Testis (tissue), 3 donors: ENCODE results near the gene EHBP1L1. TPM values are rescaled to one million over a fixed set of nuclear protein-coding genes. Genes with fewer than 3 reads are reported as not detected.
"Not testable (repeated sequence)": the region's sequence is repeated elsewhere in the genome, so short reads cannot be mapped to it uniquely, and the experiment has no call there.

Experiments
- DNase-seq: peaks from one replicate; pipeline ENCODE4 v3.0.0-alpha.2; 2019
- H3K27ac ChIP-seq, 2 donors: fragments of 200-600 bp; sonication (generic); one replicate each; pipeline ENCODE4 v1.5.1; 2019
- H3K27me3 ChIP-seq: fragments of 200-600 bp; sonication (generic); one replicate; pipeline ENCODE4 v1.5.1; 2019
- H3K36me3 ChIP-seq: fragments of 200-600 bp; sonication (generic); one replicate; pipeline ENCODE4 v1.5.1; 2017; ENCODE audit warnings: low read depth; ENCODE audit errors: missing control alignments
- H3K4me1 ChIP-seq: fragments of 200-600 bp; sonication (generic); one replicate; pipeline ENCODE4 v1.5.1; 2019
- H3K4me3 ChIP-seq, 2 donors: fragments of 200-600 bp; sonication (generic); one replicate each; pipeline ENCODE4 v1.5.1; 2017 to 2019
- H3K9me3 ChIP-seq: fragments of 200-600 bp; sonication (generic); one replicate; pipeline ENCODE4 v1.5.1; 2017
- POLR2A ChIP-seq: fragments of 450-650 bp; IDR thresholded peaks from one replicate; pipeline ENCODE4 v1.6.1; 2017; ENCODE audit warnings: antibody characterized with exemption, mild to moderate bottlenecking, moderate library complexity
- WGBS, 2 donors: methylation state at CpG; one replicate each; pipeline ENCODE4 v1.1.5; 2018; 5-methylcytosine and 5-hydroxymethylcytosine counted together
- intact Hi-C: fragments of 100-400 bp; cut with DNase I; formaldehyde crosslinking; loops from one replicate; pipeline ENCODE4 v1.15.1; 2023; ENCODE audit warnings: low total_unique reads
- polyA plus RNA-seq: library from polyadenylated mRNA; stranded (reverse); fragments of 350-450 nt; fragmentation: Illumina TruSeq; extraction: RNeasy Lipid Tissue Mini Kit (QIAGEN cat#74804); gene quantifications from one replicate; pipeline ENCODE4 v1.2.3, GENCODE V29; 2014; ENCODE audit warnings: low read depth, low replicate concordance; ENCODE audit not compliant: insufficient read depth
- total RNA-seq, 2 donors: library from RNA; depleted of rRNA; stranded (reverse); fragments of >200 nt; gene quantifications; one replicate each; pipeline ENCODE4 v1.2.3, GENCODE V29; 2016
- TF ChIP-seq, protein P1 (sequence below), 3 experiments: fragments of 450-650 bp in 2 of 3; fragments of 200-600 bp in 1 of 3; sonication (generic) in 1 of 3; IDR thresholded peaks; one replicate each; pipeline ENCODE4 v1.5.1; 2016 to 2019; ENCODE audit warnings: antibody characterized with exemption in 3 of 3, mild to moderate bottlenecking in 2 of 3, moderate library complexity in 1 of 3

EHBP1L1 gene
- total and polyA plus RNA-seq, 3 donors from 2014 or later: 20.5 to 66.8 (median 51.0) TPM

DNA sequence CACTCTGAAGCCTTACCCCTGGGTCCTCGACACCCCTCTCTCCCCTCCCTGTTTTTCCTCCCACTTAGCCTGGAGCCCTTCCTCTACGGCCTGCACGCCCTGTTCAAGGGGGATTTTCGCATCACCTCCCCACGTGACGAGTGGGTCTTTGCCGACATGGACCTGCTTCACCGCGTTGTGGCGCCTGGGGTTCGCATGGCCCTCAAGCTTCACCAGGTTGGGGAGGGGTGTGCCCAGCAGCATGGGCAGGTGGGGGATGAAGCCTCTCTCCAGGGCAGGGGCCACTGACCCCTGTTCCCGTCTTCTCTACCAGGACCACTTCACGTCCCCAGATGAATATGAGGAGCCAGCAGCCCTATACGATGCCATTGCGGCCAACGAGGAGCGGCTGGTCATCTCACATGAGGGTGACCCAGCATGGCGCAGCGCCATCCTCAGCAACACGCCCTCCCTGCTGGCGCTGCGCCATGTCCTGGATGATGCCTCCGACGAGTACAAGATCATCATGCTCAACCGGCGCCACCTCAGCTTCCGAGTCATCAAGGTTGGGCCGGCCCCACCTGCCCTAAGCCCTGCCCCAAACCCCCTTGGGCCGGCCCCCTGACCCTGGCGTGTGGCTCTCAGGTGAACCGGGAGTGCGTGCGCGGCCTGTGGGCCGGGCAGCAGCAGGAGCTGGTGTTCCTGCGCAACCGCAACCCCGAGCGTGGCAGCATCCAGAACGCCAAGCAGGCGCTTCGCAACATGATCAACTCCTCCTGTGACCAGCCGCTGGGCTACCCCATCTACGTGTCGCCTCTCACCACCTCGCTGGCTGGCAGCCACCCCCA, 59.3 kb downstream of the EHBP1L1 start:
- no peak for DNase-seq
- H3K9me3 ChIP-seq: no peaks in the 10 kb centered on the region
- H3K4me1 ChIP-seq: peaks cover 24% of the 10 kb centered on the region
- TF ChIP-seq, protein P1, sequence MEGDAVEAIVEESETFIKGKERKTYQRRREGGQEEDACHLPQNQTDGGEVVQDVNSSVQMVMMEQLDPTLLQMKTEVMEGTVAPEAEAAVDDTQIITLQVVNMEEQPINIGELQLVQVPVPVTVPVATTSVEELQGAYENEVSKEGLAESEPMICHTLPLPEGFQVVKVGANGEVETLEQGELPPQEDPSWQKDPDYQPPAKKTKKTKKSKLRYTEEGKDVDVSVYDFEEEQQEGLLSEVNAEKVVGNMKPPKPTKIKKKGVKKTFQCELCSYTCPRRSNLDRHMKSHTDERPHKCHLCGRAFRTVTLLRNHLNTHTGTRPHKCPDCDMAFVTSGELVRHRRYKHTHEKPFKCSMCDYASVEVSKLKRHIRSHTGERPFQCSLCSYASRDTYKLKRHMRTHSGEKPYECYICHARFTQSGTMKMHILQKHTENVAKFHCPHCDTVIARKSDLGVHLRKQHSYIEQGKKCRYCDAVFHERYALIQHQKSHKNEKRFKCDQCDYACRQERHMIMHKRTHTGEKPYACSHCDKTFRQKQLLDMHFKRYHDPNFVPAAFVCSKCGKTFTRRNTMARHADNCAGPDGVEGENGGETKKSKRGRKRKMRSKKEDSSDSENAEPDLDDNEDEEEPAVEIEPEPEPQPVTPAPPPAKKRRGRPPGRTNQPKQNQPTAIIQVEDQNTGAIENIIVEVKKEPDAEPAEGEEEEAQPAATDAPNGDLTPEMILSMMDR (IDR thresholded peaks at IDR 0.05): no peak
- no peak for TF ChIP-seq POLR2A
- no peak overlapping the region for H3K27ac ChIP-seq
- H3K4me3 ChIP-seq: no peak overlapping the region
- intact Hi-C loops: no loop called here
- no peaks in the 10 kb centered on the region for H3K36me3 ChIP-seq
- 94 to 96% methylated on average over 15 to 46 of the region's 46 CpGs for WGBS, 2 donors
- H3K27me3 ChIP-seq: no peaks in the 10 kb centered on the region

DNA sequence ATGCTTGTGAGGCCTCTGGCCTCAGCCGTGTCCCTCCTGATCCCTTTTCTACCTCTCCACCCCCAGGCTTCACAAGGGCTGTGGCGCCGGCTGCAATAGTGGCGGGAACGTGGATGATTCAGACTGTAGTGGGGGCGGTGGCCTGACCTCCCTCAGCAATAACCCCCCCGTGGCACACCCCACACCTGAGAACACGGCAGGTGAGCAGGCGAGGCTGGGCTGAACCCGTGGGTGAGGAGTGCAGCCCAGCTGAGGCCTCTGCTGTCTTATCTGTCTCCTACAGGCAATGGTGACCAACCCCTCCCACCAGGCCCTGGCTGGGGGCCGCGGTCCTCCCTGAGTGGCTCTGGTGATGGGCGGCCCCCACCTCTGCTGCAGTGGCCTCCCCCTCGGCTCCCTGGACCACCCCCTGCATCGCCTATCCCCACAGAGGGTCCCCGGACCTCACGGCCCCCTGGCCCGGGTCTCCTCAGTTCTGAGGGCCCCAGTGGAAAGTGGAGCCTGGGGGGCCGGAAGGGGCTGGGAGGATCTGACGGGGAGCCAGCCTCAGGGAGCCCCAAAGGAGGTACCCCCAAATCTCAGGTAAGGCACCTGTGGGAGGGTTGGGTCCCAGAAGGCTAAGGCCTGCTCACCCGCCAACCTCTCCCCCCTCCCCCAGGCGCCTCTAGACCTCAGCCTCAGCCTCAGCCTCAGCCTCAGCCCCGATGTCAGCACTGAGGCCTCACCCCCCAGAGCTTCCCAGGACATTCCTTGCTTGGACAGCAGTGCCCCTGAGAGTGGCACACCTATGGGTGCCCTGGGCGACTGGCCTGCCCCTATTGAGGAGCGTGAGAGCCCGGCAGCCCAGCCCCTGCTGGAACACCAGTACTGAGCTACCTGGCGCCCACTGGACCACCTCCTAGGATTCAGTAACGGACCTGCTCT, 60.5 kb downstream of the EHBP1L1 start:
- 88 to 91% methylated on average over 13 to 28 of the region's 28 CpGs for WGBS, 2 donors
- H3K27me3 ChIP-seq: no peaks in the 10 kb centered on the region
- no peaks in the 10 kb centered on the region for H3K36me3 ChIP-seq
- no peaks in the 10 kb centered on the region for H3K9me3 ChIP-seq
- TF ChIP-seq, protein P1 (IDR thresholded peaks at IDR 0.05): no peak
- no peak for TF ChIP-seq POLR2A
- DNase-seq: no peak
- no peak overlapping the region for H3K27ac ChIP-seq
- peaks cover 14% of the 10 kb centered on the region for H3K4me1 ChIP-seq
- H3K4me3 ChIP-seq: no peak overlapping the region
- intact Hi-C loops: no loop called here

DNA sequence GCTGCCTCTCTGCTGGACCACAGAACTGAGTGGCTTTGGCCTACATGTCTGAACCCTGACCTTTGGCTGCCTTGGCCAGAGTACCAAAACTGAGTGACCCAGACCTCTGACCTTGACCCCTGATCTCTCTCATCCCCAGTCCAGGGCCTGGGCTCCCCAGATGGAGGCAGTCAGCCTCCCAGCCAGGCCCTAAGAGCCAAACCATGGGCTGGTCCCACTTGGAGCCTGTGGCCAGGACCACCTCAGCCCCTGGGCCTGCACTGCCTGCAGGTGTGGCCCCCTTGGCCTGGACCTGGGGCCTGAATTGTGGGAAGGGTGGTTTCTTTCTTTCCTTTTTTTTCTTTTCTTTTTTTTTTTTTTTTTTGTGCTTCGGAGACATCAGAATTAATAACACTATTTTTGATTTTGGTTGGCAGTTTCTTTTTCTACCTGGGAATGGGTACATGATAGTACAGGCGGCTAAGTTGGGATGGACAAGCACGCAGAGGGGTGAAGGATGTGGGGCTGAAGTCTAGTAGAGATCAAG, 61.2 kb downstream of the EHBP1L1 start:
- TF ChIP-seq, protein P1 (IDR thresholded peaks at IDR 0.05): no peak
- no peak for TF ChIP-seq POLR2A
- H3K36me3 ChIP-seq: no peaks in the 10 kb centered on the region
- no peak overlapping the region for H3K27ac ChIP-seq
- no peak for DNase-seq
- H3K27me3 ChIP-seq: no peaks in the 10 kb centered on the region
- H3K4me1 ChIP-seq: peaks cover 14% of the 10 kb centered on the region
- H3K4me3 ChIP-seq: no peak overlapping the region
- intact Hi-C loops: no loop called here
- no peaks in the 10 kb centered on the region for H3K9me3 ChIP-seq
- WGBS, 2 donors: 84 to 86% methylated on average over 3 of the region's 3 CpGs

DNA sequence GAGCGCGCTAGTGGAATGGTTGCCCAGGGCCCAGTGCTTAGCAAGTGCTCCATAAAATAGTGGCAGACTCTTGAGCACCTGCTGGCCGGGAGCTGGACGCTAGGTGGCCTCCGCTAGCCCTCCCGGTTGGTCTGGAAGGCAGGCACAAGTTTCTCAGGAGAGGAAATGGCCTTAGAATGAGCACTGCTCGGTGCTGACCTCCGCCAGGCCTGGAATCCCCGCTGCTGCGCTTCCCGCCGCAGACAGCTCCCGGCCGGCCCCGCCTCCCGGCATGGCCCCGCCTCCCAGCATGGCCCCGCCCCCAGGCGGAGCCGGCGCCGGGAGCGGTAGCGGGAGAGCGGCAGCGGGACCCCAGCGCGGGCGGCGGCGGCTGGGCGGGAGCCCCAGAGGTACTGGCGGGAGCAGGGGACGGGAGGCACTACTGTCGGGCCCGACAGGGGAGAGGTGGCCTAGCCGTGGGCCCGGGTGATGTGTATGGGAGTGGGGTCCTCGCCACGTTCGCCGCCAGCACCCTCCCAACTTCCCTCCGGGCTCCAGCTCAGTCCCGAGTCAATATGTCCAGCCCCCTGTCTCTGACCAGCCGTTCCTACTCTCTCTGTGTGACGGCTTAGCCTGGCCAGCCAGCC, 62.1 kb downstream of the EHBP1L1 start, which contains the start of gene SIPA1:
TSS of gene SIPA1 (plus strand) at position 308 of the 626 bp plus-strand sequence. CDS start 2,821 bp downstream, outside the sequence.
- intact Hi-C loops: no loop called here
- H3K9me3 ChIP-seq: no peaks in the 10 kb centered on the region

DNA sequence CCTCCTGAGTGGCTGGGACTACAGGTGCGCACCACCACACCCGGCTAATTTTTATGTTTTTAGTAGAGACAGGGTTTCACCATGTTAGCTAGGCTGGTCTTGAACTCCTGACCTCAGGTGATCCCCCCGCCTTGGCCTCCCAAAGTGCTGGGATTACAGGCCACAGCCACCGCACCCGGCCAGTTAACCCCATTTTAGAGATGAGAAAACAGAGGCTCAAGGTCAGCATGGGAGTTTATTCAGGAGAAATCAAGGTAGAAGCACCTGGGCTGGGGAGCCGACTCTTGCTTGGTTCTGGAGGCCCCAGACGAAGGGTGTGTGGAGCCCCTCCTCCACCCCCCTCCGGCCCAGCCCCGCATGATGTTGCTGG, 63.4 kb downstream of the EHBP1L1 start:
- H3K4me3 ChIP-seq, intact Hi-C loops, DNase-seq, H3K27ac ChIP-seq, H3K9me3 ChIP-seq, H3K27me3 ChIP-seq, H3K36me3 ChIP-seq: not testable (repeated sequence)
- WGBS, 2 donors: 77 to 90% methylated on average over 8 to 9 of the region's 9 CpGs
- H3K4me1 ChIP-seq: peaks cover 14% of the 10 kb centered on the region

More for the DNA sequence above, 62.1 kb downstream of the EHBP1L1 start, which contains the start of gene SIPA1:
- Histone ChIP-seq H3K4me1 (peaks cover 14% of the 10 kb centered on the region), H3K36me3 (no peaks in the 10 kb centered on the region), H3K27me3 (no peaks in the 10 kb centered on the region), H3K27ac (peak within 1 kb of the TSS; percentile 72 to 86), H3K4me3 (peak within 1 kb of the TSS; percentile 62 to 68)
- DNase-seq: peak; percentile 70
- 4 to 18% methylated on average over 9 to 44 of the region's 46 CpGs for WGBS, 2 donors
- no peak for TF ChIP-seq POLR2A
- TF ChIP-seq, protein P1 (IDR thresholded peaks at IDR 0.05): peak in 1 of 3 experiments; percentile 28
